ENCODE measurements around the gene SMG5.

- TF ChIP-seq CTCF (IDR thresholded peaks at IDR 0.05) (no peak), EZH2 (IDR thresholded peaks at IDR 0.05) (no peak), EZH2phosphoT487 (IDR thresholded peaks at IDR 0.05) (no peak)
These were observed 29.0 kb downstream of the SMG5 start for GRCh38 chr1:156253634-156254033.

Data from neural progenitor cell (in vitro differentiated cells).